GM18502 (cell line): ENCODE measurements around the gene BPIFB4.
"Not testable (repeated sequence)": the region's sequence is repeated elsewhere in the genome, so short reads cannot be mapped to it uniquely, and the experiment has no call there.

ENCODE experiments used
- ATAC-seq: cut with Tn5 transposase; IDR thresholded peaks from one replicate; pipeline ENCODE4 v1.9.1; 2021; ENCODE audit warnings: mild to moderate bottlenecking; ENCODE audit not compliant: unreplicated experiment, poor library complexity

BPIFB4 gene

DNA sequence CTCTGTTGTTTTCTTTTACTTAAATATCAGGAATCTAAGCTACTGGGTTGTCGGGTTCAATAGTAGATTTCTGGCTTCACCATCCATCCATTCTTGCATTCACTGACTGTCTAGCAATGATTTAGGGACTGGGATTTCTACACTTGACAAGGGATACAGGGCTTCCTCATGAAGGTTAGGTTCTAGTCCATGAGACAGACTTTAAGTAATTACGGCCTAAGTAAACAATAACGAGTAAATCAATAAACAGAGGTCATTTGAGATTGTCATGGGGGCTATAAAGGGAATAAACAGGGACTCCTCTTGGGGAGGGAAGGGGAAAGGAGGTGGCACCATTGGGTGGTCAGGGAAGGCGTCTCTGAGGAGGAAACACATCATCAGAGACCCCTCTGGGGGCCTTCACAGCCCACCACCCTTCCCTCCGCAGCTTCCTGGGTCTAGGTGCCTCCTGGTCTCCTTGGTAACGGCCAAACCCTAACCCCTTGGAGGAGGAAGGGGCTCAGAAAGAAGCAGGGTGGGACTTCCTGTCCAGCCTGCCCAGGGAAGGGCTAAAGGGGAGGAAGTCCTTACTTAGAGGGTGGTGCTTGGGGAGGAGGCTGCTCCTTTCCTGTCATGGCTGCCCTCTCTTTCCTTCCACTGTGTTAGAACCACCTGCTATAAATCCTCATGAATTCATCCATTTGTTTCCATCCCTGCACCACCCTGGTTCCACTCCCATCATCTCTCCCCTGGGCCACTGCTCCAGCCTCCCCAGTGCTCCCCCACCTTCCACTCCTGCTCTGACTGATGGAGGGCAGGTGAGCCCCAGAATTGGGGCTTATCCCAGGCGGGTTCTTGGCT, 33.3 kb downstream of the BPIFB4 start:
- ATAC-seq, result no peak

DNA sequence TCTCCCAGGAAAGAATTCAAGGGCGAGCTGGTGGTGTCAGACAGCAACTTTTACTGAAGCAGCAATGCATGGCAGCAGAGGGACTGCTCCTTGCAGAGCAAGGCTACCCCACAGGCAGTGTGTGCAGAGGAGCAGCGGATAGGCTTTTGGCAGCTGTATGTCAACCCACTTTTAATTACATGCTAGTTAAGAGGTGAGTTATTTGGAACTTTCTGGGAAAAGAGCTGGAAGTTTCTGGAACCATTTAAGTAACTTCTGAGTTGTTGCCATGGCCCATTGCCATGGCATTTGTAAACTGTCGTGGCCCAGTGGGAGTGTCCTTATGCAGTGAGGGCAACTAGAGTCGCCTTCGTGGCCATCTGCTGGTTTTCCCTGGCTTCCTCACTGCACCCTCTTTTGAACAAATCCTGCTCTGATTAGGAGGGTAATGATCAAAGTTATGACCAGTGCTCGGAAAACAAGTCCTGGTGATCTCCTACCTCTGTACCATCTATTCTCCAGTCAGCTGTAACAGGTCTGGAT, 34.0 kb downstream of the BPIFB4 start:
- no peak for ATAC-seq

DNA sequence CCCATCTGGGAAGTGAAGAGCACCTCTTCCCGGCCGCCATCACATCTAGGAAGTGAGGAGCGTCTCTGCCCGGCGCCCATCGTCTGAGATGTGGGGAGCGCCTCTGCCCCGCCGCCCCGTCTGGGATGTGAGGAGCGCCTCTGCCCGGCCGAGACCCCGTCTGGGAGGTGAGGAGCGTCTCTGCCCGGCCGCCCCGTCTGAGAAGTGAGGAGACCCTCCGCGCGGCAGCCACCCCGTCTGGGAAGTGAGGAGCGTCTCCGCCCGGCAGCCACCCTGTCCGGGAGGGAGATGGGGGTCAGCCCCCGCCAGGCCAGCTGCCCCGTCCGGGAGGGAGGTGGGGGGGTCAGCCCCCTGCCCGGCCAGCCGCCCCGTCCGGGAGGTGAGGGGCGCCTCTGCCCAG, 36.1 kb downstream of the BPIFB4 start:
- not testable (repeated sequence) for ATAC-seq

DNA sequence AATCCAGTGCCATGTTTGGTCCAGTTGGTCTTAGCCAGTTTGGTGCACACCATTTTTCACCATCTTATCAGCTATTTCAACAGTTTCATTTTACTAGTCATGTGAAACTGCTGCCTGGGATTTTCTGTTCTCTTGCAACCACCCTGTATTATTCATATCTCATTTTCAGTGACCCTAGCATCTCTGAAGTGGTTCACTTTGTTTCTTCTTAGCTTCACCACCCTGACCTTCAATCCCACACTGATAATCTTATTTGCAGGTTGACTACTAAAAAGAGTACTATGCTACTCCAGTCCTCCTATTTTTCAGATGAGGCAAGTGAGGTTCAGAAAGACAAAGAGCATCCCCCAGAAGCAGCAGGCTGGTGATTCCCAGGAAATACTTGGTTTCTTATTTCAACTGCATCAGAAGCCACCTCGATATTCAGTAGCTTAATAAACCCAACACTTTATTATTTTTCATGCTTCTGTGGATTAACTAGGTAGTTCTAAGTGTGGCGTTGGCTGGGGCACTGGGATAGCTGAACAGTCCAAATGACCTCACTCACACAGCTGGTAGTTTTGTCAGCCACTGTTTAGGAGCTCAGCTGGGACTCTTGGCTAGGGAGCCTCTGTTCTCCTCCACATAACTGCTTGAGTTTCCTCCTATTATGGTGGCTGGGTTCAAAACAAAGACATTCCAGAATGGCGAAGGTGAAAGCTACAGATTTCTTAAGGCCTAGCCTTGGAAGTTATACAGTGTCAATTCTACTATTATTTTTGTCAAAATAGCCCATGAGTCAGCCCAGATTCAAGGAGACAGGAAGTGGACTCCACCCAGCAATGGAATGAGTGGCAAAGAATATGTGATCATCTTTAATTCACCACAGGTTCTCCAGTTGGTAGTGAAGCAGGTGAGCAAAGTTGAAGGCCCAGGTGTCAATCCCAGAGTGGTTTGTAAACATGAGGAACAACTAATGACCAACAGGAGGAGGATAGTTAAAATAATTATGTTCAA, 40.6 kb downstream of the BPIFB4 start:
- peak; percentile 54 for ATAC-seq

DNA sequence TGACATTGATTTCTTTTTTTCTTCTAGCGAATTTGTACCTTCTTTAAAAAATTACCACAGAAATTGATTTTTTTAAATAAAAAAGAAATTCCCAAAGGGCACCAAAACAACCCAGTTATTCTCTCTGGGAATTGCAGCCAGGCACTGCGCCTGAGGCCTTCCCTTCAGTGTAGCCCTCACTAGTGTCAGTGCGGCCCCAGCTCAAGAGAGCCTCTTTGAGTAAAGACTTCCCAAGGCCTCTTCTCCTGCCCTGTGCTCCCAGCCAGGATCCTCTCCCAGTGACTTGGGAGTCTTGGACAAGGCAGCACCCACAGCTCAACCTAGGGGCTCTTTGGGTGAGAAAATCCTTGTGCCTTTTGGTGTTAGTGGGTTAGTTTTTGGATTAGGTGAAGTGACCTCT, 41.5 kb downstream of the BPIFB4 start:
- no peak for ATAC-seq

DNA sequence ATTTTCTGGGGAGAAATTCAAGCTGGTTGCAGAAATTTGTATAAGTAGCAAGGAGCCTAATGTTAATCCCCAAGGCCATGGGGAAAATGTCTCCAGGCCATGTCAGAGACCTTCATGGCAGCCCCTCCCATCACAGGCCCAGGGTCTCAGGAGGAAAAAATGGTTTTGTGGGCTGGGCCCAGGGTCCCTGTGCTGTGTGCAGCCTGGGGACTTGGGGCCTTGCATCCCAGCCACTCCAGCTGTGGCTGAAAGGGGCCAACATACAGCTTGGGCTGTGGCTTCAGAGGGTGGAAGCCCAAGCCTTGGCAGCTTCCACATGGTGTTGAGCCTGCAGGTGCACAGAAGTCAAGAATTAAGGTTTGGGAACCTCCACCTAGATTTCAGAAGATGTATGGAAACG, 42.9 kb downstream of the BPIFB4 start:
- not testable (repeated sequence) for ATAC-seq

DNA sequence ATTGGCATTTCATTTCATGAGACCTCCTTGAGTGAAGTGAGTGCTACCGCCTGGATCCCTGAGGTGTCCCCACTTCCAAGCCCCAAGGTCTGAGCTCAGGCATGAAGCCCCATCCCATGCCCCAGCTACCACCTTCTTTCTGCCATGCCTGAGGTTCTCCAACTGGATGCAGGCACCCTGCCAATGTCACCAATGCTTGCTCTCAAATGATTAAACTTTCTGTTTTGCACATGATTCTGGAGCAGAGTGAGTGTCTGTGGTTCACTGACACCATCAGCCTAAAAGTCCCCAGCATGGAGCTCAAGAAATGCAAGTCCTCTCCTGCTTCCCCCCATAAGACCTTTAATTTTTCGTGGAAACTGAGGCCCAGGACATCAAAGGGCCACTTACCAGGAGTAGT, 44.8 kb downstream of the BPIFB4 start:
- ATAC-seq, result no peak

DNA sequence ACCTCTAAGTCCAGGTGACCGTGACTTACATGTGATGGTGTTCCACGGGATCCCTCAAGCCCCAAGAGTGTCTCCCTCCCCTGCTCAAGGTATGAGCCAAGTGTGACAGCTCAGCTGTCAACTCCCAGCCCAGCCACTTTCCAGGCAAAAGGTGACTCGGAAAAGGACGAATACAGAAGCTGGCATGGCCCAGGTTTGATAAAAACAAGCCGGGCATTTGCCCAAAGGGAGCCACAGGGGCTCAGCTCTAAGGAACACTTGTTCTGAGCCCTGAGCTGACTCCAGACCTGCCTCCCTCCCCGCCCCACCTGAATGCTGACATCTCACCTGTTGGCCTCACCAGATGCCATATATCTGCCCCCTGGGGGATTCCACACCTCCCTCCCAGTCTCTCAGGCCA, 45.6 kb downstream of the BPIFB4 start:
- ATAC-seq, result no peak

DNA sequence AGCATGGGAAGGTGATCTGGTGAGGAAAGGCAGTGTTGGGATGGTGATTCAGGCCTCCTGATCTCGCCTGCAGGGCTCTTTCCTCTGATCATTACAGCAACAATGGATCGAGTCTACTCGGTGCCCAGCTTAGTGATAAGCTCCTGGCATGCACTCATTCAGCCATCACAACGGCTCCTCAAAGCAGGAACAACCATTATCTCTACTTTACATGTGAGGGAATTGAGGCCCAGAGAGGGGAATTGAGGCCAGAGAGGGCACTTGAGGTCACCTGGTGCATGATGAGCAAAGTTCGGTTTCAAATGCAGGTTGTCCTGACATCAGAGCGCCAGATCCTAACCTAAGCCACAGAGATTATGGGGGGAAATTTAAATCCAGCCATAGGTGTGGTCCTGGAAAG, 46.5 kb downstream of the BPIFB4 start:
- ATAC-seq, result no peak

DNA sequence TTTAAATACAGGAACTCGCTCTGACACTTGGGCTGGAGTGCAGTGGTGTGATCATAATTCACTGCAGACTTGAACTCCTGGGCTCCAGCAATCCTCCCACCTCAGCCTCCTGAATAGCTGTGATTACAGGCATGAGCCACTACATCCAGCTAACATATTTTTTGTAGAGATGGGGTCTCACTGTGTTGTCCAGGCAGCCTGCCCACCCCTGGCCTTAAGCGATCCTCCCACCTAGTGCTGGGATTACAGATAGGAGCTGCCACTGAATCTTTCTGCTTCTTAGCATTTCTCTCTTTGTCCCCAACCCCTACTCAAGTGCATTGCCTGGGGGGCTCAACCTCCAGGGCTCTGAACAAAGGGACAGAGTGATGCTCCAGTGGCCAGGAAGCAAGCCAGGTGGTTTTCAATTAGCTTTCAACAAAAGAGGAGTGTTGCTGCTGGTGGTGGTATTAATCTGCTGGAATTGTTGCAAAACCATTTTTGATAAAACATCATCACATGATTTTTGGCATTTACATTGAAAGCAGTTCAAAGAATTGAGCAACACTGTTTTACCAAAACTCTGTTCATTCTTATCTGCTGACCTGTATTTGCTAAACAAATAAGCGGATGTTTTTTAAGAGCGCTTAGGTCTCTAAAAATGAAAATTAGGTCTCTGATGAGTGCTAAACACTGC, 48.1 kb downstream of the BPIFB4 start:
- ATAC-seq, result no peak

DNA sequence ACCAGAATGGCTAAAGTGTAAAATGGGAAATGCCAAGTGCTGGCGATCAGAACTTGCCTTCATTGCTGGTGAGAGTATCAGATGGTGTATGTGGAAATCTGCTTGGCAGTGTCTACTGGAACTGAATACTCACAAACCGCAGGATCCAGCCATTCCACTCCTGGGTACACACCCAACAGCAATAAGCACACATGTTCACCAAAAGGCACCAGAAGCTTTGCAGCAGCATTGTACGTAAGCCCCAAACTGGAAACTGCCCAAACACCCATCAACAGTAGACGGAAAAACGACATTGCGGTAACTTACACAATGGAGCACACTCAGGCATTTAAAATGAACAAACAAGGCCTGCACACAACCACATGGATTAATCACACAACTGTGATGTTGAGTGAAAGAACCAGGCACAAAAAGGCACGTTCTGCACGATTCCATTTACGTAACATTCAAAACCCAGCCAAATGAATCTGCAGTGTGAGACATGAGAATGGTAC, 51.2 kb downstream of the BPIFB4 start:
- no peak for ATAC-seq

DNA sequence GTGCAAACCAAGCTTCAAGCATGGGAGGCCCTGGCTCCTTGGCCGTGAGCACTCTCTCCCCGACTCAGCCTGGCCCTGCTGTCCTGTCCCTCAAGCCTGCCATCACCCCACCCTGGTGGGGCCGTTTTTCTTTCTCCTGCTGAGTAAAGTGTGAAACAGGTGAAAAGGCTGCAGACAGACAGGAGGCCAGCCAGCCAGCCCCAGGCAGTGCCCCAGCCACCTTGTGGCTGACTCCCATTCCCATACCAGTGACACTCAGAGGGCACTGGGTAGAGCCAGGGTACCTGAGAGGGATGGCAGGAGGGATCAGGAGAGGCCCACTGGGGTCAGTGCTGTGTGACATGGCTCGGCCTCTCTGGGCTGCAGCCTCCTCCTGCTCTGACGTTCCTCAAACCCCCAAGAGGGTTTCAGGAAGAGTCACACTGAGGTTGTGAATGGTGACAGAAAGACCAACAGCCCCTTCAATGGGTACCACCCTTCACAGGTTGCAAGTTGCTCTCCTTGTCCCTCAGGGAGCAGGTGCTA, 52.6 kb downstream of the BPIFB4 start:
- no peak for ATAC-seq

DNA sequence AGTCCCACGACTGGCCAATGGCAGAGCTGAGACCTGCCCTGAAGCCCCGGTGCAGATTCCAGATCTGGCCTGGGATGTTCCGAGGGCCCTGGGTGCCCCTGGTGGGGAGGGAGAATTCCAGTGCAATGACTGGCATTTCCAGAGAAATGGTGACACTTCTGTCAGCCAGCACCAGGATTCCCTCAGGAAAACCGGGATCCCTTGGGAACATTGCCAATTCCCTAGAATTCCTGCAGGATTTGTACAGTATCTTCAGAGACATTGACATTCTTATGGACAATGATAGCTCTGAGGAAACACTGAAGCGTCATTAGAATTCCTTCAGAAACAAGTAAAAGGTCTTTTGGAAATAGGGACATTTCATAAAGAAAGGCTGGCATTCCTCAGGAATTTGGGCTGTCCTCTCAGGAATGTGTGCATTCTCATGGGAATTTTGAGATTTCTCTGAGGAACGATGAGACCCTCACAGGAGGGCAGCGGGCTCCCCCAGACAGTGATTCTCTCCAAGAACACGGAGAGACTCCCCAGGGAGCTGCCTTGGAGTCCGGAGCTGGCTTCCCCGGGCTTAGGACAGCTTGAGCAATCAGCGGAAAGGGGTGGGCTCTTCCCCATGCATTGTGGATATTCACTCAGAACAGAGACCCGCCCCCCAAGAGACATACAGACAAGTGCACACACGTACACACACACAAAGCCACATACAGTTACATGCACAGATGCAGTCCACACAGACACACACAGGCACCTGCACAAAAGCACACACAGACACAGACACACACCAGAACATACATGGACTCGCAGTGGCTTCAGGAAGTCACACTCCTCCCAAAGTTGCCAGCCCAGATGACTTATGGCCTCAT, 53.3 kb downstream of the BPIFB4 start:
- no peak for ATAC-seq

DNA sequence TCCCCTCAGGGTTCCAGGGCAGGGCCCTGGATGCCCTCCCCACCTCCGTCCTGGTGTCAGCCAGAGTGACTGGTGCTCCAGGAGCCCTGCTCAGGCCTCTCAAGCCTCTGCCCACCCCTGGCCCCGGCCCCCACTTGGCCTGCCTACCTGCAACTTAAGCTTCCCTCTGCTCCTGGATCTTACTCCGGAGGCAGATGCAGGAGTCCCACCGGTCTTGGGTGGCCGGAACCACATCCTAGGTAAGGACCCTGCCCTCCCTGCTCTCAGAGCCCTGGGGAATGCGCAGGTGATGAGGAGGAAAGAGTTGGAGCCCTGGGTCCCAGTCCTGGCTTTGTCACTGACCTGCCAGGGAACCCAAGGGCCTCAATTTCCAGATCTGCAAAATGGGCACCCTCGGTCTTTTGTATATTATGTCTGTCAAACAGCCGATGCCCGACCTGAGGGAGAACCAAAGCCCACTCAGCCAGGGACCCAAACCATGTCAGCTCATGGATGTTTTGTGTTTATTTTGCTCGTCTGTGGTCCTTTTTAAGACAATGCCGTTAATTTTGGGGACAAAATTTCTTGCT, 54.0 kb downstream of the BPIFB4 start:
- no peak for ATAC-seq

DNA sequence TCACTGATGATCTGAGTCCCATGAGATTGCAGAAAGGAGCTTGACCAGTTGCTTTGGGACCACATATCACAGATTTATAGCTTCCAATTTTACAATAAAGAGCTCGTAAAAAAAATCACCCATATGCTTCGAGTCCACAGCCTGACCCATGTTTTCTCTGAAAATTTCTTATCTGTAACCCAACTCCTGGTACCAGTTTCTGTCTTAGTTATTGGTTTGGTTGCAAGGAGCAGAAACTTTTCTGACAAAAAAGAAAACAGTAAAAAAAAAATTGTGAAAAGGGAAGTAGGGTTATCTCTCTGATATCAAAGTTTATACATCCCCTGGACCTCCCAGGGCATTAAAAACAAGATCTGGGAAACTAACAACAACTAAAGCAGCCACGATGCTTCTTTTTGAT, 57.8 kb downstream of the BPIFB4 start:
- no peak for ATAC-seq

DNA sequence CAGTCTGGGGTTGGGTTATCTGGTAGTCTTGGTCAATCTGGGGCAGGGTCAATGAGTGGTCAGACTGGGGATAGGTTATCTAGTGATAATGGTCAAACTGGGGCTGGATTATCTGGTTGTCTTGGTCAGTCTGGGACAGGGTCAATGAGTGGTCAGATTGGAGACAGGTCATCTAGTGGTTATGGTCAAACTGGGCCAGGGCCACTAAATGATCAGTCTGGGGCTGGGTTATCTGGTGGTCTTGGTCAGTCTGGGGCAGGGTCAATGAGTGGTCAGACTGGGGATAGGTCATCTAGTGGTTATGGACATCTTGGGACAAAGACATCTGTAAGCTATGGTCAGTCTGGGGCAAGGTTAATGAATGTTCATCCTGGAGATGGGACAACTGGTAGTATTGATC, 60.0 kb downstream of the BPIFB4 start:
- ATAC-seq, result no peak

DNA sequence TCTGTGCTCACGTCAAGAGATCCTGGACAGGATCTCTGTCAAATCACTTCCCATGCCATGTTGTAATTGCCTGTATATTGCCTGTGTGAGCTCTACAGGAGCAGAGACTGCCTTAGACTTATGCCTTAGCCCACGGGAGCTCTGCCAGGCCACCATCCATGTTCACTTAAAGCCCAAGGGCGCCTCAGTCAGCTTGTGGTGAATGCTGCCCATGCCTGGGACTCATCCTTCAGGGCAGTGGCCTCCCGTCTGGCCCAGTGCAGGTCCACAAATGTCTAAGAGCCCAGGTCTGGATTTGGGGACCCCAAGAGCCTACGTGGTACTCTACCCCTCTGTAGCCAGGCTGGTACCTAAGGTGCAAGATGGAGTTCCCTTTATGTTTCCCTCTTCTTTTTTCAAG, 66.1 kb downstream of the BPIFB4 start:
- no peak for ATAC-seq

DNA sequence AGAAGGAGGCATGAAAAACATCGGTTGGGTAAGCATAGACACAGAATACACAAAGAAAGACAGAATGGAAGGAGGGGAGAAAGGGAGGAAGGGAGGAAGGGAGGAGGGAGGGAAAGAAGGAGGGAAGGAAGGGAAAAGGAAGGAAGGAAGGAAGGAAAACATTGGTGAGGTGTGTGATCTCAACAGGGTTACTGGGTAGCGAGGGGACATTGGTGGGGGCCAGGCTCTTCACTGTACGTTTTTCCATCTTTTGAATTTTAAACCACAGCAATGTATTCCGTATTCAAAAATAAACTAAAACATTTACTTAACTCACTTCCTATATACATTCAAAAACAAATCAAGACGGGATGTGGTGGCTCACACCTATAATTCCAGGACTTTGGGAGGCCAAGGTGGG, 67.9 kb downstream of the BPIFB4 start:
- ATAC-seq, result no peak

DNA sequence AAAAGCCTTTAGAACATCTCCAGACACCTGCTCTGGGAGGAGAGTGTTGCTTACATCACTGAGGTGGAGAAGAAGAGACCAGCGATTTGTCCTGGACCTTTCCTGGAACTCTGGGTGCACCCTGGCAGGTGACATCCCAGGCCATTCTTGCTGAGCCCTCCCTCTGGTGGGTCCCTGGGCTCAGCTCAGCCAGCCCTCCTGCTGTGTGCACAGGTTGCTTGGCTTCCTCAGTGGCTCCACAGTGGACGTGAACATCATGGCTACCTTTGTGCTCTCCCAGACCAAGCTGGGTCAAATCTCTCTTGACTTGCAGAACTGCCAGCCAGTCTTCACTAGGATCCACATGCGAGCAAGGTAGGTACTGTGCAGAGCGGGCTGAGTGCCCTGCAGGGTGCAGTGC, 68.6 kb downstream of the BPIFB4 start:
- no peak for ATAC-seq
